RPMI8226 (cell line): ENCODE results near the gene HLF.

Experiments
- DNase-seq: peaks from one replicate; pipeline ENCODE4 v3.0.0-alpha.2; 2015

HLF gene

GRCh38 chr17:55264645-55265298, at the start of gene HLF:
Gene HLF, plus strand, starts transcription at chr17:55264960. Its CDS starts 525 bp downstream, at chr17:55265485.
- peak; percentile 92 for DNase-seq

GRCh38 chr17:55215711-55216110, 49.0 kb upstream of the HLF start:
- no peak for DNase-seq

GRCh38 chr17:55216888-55217287, 47.9 kb upstream of the HLF start:
- DNase-seq, result no peak

- no peak for DNase-seq
Observed at GRCh38 chr17:55219459-55219858, 45.3 kb upstream of the HLF start.

- DNase-seq, result no peak
Observed at GRCh38 chr17:55219934-55220333, 44.8 kb upstream of the HLF start.

- DNase-seq, result no peak
Observed at GRCh38 chr17:55223524-55223923, 41.2 kb upstream of the HLF start.

GRCh38 chr17:55224746-55225145, 40.0 kb upstream of the HLF start:
- no peak for DNase-seq

GRCh38 chr17:55225237-55225636, 39.5 kb upstream of the HLF start:
- DNase-seq, result no peak

GRCh38 chr17:55228683-55229192, 36.0 kb upstream of the HLF start:
- no peak for DNase-seq

- DNase-seq, result no peak
Observed at GRCh38 chr17:55229276-55229675, 35.5 kb upstream of the HLF start.

GRCh38 chr17:55230716-55231115, 34.0 kb upstream of the HLF start:
- DNase-seq, result no peak

GRCh38 chr17:55233840-55234239, 30.9 kb upstream of the HLF start:
- DNase-seq, result no peak

- no peak for DNase-seq
Observed at GRCh38 chr17:55236316-55236715, 28.4 kb upstream of the HLF start.

- DNase-seq, result no peak
Observed at GRCh38 chr17:55237268-55237667, 27.5 kb upstream of the HLF start.

- no peak for DNase-seq
Observed at GRCh38 chr17:55237841-55238178, 26.9 kb upstream of the HLF start.

- DNase-seq, result peak; percentile 95
Observed at GRCh38 chr17:55238179-55238930, 26.4 kb upstream of the HLF start.

GRCh38 chr17:55238931-55239297, 25.8 kb upstream of the HLF start:
- peak; percentile 27 for DNase-seq

- no peak for DNase-seq
Observed at GRCh38 chr17:55241097-55241496, 23.7 kb upstream of the HLF start.

- DNase-seq, result no peak
Observed at GRCh38 chr17:55242476-55242875, 22.3 kb upstream of the HLF start.

GRCh38 chr17:55245986-55246385, 18.8 kb upstream of the HLF start:
- DNase-seq, result no peak

- DNase-seq, result no peak
Observed at GRCh38 chr17:55246583-55246982, 18.2 kb upstream of the HLF start.

- DNase-seq, result no peak
Observed at GRCh38 chr17:55248077-55248476, 16.7 kb upstream of the HLF start.

GRCh38 chr17:55249861-55250260, 14.9 kb upstream of the HLF start:
- DNase-seq, result no peak

- DNase-seq, result no peak
Observed at GRCh38 chr17:55254375-55254774, 10.4 kb upstream of the HLF start.
